Measurements from ENCODE around the gene STK25.

DNA sequence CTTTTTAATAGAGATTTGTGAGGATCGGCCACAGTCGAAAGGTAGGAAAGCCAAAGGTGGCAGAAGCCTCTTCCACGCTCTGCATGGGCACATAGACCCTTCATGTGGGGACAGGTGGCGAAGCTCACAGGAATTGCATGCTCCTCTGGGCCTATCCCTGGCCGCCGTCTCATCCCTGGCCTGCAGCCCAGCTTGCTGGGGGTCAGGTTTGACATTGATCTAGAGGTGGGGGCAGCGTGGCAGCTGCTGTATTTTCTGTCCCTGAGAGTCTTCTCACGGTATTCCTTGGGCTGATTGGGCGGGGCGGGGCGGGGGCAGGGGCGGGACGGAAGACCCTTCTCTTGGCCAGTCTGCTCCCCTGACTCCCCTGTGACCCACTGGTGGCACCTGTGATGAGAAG lies 48.9 kb downstream of the STK25 start:
- TF ChIP-seq CTCF (conservative IDR thresholded peaks at IDR 0.05; ENCODE audit: low read depth, low read length): no peak
- TF ChIP-seq EZH2 (IDR thresholded peaks at IDR 0.05; ENCODE audit: borderline replicate concordance, low read depth, low read length, poor library complexity, severe bottlenecking): no peak

All from A673 (cell line).